ENCODE data around the gene ADAMTS17.

The ADAMTS17 gene

GRCh38 chr15:100050877-100051786 is 290.6 kb downstream of the ADAMTS17 start:
- DNase-seq (ENCODE audit: low read depth in 2 of 2) = no peak

GRCh38 chr15:100049936-100050876 is 291.6 kb downstream of the ADAMTS17 start:
- DNase-seq (ENCODE audit: low read depth in 2 of 2) = no peak

DNA sequence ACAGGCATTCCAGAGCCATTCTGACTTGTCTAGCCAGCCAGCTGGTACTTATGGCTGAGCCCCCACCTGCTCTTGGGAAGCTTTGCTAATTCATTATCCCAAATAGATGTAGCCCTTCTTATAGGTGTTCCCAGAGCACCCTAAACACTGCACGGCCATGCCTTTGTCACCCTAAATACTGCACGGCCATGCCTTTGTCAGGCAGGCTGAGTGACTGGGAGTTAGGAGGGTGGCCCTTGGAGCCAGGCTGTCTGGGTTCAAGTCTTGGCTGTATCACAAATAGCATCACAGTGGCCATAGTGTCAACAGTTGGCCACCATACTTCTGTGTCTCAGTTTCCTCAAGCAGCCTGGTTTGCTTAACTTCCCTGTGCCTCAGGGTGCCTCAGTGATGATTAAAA is 292.3 kb downstream of the ADAMTS17 start:
- no peak for DNase-seq (ENCODE audit: low read depth in 2 of 2)

GRCh38 chr15:100048736-100049135 is 293.0 kb downstream of the ADAMTS17 start:
- DNase-seq (ENCODE audit: low read depth in 2 of 2) = no peak

GRCh38 chr15:100043692-100044091 is 298.1 kb downstream of the ADAMTS17 start:
- no peak for DNase-seq (ENCODE audit: low read depth in 2 of 2)

DNA sequence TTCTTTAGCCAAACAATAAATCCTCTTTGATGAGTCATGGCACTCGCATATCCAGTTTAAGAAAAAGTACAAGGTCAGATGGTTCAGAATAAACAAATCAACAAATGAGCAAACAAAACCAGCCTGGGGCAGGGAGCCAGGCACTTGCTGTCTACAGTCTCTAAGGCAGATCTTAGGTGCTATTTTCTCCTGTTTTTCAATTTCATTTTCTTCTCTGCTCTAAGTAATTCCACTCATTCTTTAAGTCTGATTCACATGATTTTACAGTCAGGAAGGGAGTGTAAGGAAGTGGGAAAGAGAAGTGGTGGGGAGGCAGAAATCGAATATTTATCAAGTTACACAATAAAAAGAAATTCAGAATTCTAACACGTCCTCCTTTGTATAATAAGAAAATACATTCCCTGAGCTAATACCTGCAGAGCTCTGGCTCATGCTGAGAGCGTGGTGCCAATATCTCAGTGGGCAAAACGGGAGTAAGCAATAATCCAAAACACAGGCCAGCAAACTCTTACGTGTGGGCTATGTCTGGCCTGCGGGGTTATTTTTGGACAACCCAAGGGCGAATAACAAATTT is 298.6 kb downstream of the ADAMTS17 start:
- DNase-seq (ENCODE audit: low read depth in 2 of 2) = peak; percentile 49 to 56

- DNase-seq (ENCODE audit: low read depth in 2 of 2) = no peak
These were observed 299.2 kb downstream of the ADAMTS17 start for GRCh38 chr15:100042558-100042957.

DNA sequence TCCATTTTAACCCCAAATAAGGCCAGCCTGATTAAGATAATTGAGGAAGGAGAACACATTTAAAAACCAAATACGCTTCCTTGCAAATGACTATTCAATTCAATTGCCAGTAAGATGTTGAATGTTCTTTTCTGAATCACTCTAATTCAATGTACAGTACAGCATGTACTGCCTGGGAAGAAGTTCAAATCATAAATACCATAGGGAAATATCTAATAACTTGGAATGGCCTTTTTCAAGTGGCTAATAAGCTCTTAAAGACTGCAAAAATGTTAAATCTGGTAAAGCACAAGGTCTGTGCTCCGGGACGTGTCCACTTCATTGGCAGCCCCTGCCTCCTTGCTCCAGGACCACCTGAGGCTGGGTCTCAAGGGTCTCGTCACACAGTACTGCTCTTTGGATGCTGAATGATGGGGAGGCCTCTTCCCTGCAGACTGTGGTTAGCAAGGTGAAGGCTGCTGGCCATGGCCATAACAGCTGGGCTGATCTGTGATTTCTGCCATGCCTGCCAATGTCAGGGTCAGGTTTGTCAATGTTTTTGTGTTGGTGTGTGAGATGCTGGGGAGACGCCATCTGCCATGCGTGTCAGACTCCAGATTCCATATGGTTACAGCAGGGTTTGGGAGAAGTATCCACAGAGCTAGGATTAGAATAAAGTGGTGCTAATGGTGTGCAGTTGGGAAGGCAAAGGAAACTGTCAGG is 300.5 kb downstream of the ADAMTS17 start:
- DNase-seq (ENCODE audit: low read depth in 2 of 2) = no peak

DNA sequence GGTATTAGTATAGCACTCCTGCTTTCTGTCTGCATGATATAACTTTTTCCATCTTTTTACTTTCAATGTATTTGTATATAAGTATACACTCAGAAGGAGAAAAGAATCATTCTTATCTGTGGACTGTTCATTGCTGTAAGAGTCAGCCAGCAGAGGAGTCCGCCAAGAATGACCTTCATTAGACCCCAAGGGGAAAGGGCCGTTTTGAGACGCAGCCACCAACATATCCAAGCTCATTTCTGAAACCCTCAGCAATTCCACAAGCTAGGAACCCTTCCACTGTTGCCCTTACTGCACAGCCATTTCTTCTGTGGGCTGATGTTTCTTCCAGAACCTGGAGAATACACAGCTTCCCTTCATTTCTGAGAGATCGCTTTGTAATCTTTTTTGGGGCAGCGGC is 301.8 kb downstream of the ADAMTS17 start:
- DNase-seq (ENCODE audit: low read depth in 2 of 2) = no peak

DNA sequence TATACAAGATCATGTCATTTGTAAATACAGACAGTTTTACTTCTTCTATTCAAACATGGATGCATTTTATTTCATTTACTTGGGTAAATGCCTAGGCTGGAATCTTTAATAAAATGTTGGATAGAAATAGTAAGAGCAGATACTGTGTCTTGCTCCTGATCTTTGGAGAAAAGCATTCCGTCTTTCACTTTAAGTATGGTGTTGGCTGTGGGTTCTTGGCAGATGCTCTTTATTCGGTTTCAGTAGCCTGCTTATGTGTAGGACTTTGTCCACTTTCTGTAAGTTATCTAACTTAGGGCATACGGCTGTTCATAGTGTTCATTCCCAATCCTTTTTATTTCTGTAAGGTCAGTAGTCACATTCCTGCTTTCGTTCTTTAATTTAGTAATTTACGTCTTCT is 303.0 kb downstream of the ADAMTS17 start:
- no peak for DNase-seq (ENCODE audit: low read depth in 2 of 2)

- no peak for DNase-seq (ENCODE audit: low read depth in 2 of 2)
These were observed 303.9 kb downstream of the ADAMTS17 start for GRCh38 chr15:100037901-100038300.

DNA sequence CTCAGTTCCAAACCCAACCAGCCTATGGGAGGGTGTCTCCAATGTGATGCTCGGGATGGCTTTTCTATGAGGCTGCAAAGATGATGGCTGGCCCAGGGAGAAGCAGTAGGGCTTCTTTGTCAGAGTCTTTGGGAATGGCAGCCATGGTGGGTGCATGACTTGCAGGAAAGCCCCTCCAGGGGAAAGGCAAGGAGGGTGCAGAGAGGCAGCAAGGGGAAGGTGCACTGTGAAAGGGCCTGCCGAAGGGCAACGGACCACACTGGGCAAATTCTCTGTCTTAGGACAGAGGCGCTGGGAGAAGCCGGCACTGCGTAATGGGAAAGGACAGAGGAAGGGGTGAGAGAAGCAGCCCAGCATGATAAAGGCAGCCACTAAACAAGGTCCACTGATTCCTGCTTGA is 305.8 kb downstream of the ADAMTS17 start:
- DNase-seq (ENCODE audit: low read depth in 2 of 2) = no peak

DNA sequence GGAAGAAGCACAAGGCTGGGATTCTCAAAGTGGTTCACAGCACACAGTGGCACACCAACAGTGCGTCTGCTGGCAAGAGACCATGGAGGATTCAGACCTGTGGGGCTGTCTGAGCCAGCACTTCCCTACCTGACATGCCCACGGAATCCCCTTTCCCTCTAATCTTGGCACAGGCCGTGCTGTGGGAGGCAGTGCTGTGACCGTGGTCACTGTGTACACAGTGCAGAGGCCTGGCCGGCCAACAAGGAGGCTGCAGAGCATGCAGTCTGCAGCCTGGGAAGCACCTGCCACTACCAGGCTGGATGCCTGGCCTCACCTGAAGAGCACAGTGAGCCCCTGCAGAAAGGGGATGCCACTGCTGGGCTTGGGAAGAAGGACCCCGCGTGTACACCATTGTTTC is 307.6 kb downstream of the ADAMTS17 start:
- DNase-seq (ENCODE audit: low read depth in 2 of 2) = no peak

GRCh38 chr15:100033140-100033857 is 308.5 kb downstream of the ADAMTS17 start:
- DNase-seq (ENCODE audit: low read depth in 2 of 2) = no peak

- no peak for DNase-seq (ENCODE audit: low read depth in 2 of 2)
These were observed 309.3 kb downstream of the ADAMTS17 start for GRCh38 chr15:100032358-100033085.

- no peak for DNase-seq (ENCODE audit: low read depth in 2 of 2)
These were observed 310.0 kb downstream of the ADAMTS17 start for GRCh38 chr15:100031665-100032357.

GRCh38 chr15:100030586-100031229 is 311.1 kb downstream of the ADAMTS17 start:
- DNase-seq (ENCODE audit: low read depth in 2 of 2) = peak; percentile 72 to 73

- DNase-seq (ENCODE audit: low read depth in 2 of 2) = no peak
These were observed 311.8 kb downstream of the ADAMTS17 start for GRCh38 chr15:100029868-100030479.

- no peak for DNase-seq (ENCODE audit: low read depth in 2 of 2)
These were observed 312.7 kb downstream of the ADAMTS17 start for GRCh38 chr15:100029045-100029444.
